IMR-90 (cell line): Measurements from ENCODE around the gene ACVR1. TPM values are rescaled to one million over a fixed set of nuclear protein-coding genes. Genes with fewer than 3 reads are reported as not detected.
A peak's percentile ranks its signal among the peaks of the same experiment; 100 is the strongest.

Experiments
- ATAC-seq: fragments of 200-7000 bp; cut with Tn5 transposase; 2 replicates; pipeline ENCODE4 v1.9.1; 2020; ENCODE audit warnings: low read depth, mild to moderate bottlenecking, moderate library complexity
- BruUV-seq: library from RNA; stranded (reverse); fragments of 400-500 nt; replicated peaks from 2 replicates; lab custom pipeline; 2021; lab: Mats Ljungman, UMichigan
- CTCF ChIA-PET: fragments of 300-600 bp; formaldehyde crosslinking; extraction: SDS; loops from one replicate; lab custom pipeline; 2021; ENCODE audit warnings: antibody characterized with exemption; lab: Yijun Ruan, JAX
- POLR2A ChIA-PET: fragments of 300-600 bp; sonication (Branson Sonifier 250); formaldehyde crosslinking; loops from one replicate; lab custom pipeline; 2022; ENCODE audit warnings: antibody characterized with exemption; ENCODE audit not compliant: unreplicated experiment; lab: Charles Lee
- DNase-seq: peaks from one replicate; pipeline ENCODE4 v3.0.0; 2013
- H2AFZ ChIP-seq: replicated peaks from 2 replicates; pipeline ENCODE3; 2013; ENCODE audit warnings: low read length, mild to moderate bottlenecking; ENCODE audit not compliant: poor library complexity
- H2AK5ac ChIP-seq: 2 replicates; pipeline ENCODE4 v1.6.1; 2013; ENCODE audit warnings: low read depth, low read length, inconsistent platforms
- H2AK9ac ChIP-seq: replicated peaks from 2 replicates; pipeline ENCODE3; 2013; ENCODE audit warnings: mild to moderate bottlenecking, low read depth, low read length, moderate library complexity; ENCODE audit not compliant: poor library complexity
- H2BK120ac ChIP-seq: 2 replicates; pipeline ENCODE4 v1.6.1; 2013; ENCODE audit warnings: low read depth, low read length, inconsistent platforms
- H2BK15ac ChIP-seq: 3 replicates; pipeline ENCODE4 v1.6.1; 2013; ENCODE audit warnings: low read depth, low read length, inconsistent platforms
- H2BK20ac ChIP-seq: 2 replicates; pipeline ENCODE4 v1.6.1; 2013; ENCODE audit warnings: low read depth, mild to moderate bottlenecking, inconsistent platforms, low read length, moderate library complexity
- H2BK5ac ChIP-seq: 2 replicates; pipeline ENCODE4 v1.6.1; 2013; ENCODE audit warnings: mild to moderate bottlenecking, low read depth, low read length, inconsistent platforms; ENCODE audit not compliant: poor library complexity, severe bottlenecking
- H3K14ac ChIP-seq: replicated peaks from 2 replicates; pipeline ENCODE4 v1.6.1; 2013; ENCODE audit warnings: low read depth, low read length, inconsistent platforms
- H3K18ac ChIP-seq: 2 replicates; pipeline ENCODE4 v1.6.1; 2013; ENCODE audit warnings: low read depth, low read length, control low read depth
- H3K23ac ChIP-seq: 2 replicates; pipeline ENCODE4 v1.6.1; 2013; ENCODE audit warnings: low read depth, low read length, inconsistent platforms
- H3K27ac ChIP-seq: 2 replicates; pipeline ENCODE4 v1.5.1; 2013; ENCODE audit warnings: mild to moderate bottlenecking, control low read depth, low read length; ENCODE audit not compliant: insufficient read depth
- H3K27me3 ChIP-seq: 2 replicates; pipeline ENCODE4 v1.6.1; 2013; ENCODE audit warnings: low read length; ENCODE audit not compliant: control insufficient read depth, insufficient read depth
- H3K36me3 ChIP-seq: 2 replicates; pipeline ENCODE4 v1.6.1; 2013; ENCODE audit warnings: low read length, mixed read lengths; ENCODE audit not compliant: control insufficient read depth, insufficient read depth
- H3K4ac ChIP-seq: 2 replicates; pipeline ENCODE4 v1.6.1; 2013; ENCODE audit warnings: low read depth, low read length, inconsistent platforms
- H3K4me1 ChIP-seq: 2 replicates; pipeline ENCODE4 v1.6.1; 2013; ENCODE audit warnings: low read length, mixed read lengths; ENCODE audit not compliant: control insufficient read depth, insufficient read depth
- H3K4me2 ChIP-seq: 2 replicates; pipeline ENCODE4 v1.6.1; 2013; ENCODE audit warnings: low read depth, mild to moderate bottlenecking, control low read depth, low read length, moderate library complexity
- H3K4me3 ChIP-seq: 2 replicates; pipeline ENCODE4 v1.5.1; 2013; ENCODE audit warnings: low read depth, mild to moderate bottlenecking, control low read depth, low read length, moderate library complexity; ENCODE audit not compliant: insufficient read depth
- H3K56ac ChIP-seq: 2 replicates; pipeline ENCODE4 v1.6.1; 2013; ENCODE audit warnings: low read length, inconsistent platforms; ENCODE audit not compliant: insufficient read depth; ENCODE audit errors: extremely low read depth
- H3K79me1 ChIP-seq, 2 experiments: 2 replicates each; pipeline ENCODE4 v1.6.1; 2013; ENCODE audit warnings: low read length in 2 of 2, inconsistent platforms in 1 of 2, low read depth in 1 of 2
- H3K9ac ChIP-seq: 2 replicates; pipeline ENCODE4 v1.6.1; 2013; ENCODE audit warnings: low read depth, low read length, control low read depth
- H3K9me1 ChIP-seq: 2 replicates; pipeline ENCODE4 v1.6.1; 2013; ENCODE audit warnings: low read length, inconsistent platforms; ENCODE audit not compliant: insufficient read depth
- H3K9me3 ChIP-seq: 2 replicates; pipeline ENCODE4 v1.6.1; 2013; ENCODE audit warnings: low read length; ENCODE audit not compliant: control insufficient read depth, insufficient read depth
- H4K20me1 ChIP-seq: 2 replicates; pipeline ENCODE4 v1.6.1; 2013; ENCODE audit warnings: low read length, inconsistent platforms; ENCODE audit not compliant: insufficient read depth
- H4K5ac ChIP-seq: 2 replicates; pipeline ENCODE4 v1.6.1; 2013; ENCODE audit warnings: mild to moderate bottlenecking, low read depth, low read length, control low read depth
- H4K8ac ChIP-seq, 2 experiments: 2 replicates each; pipeline ENCODE4 v1.6.1; 2013; ENCODE audit warnings: low read depth in 2 of 2, low read length in 2 of 2, control low read depth in 1 of 2, inconsistent platforms in 1 of 2
- H4K91ac ChIP-seq: 2 replicates; pipeline ENCODE4 v1.6.1; 2013; ENCODE audit warnings: low read depth, low read length, inconsistent platforms; ENCODE audit not compliant: insufficient read depth
- BHLHE40 ChIP-seq: fragments of 150-350 bp; IDR thresholded peaks from 2 replicates; pipeline ENCODE4 v1.6.1; 2016; ENCODE audit warnings: mild to moderate bottlenecking, low read depth, low read length
- CHD1 ChIP-seq: IDR thresholded peaks from 2 replicates; pipeline ENCODE4 v1.6.1; 2012; ENCODE audit warnings: low read depth, low read length, improper control_type of control experiment
- ELK1 ChIP-seq: fragments of 150-350 bp; IDR thresholded peaks from 2 replicates; pipeline ENCODE4 v1.6.1; 2016; ENCODE audit warnings: low read depth, mild to moderate bottlenecking, low read length, moderate library complexity, borderline replicate concordance
- POLR2A ChIP-seq: IDR thresholded peaks from 2 replicates; pipeline ENCODE4 v1.6.1; 2012; ENCODE audit warnings: mild to moderate bottlenecking, low read depth, low read length
- RFX5 ChIP-seq: IDR thresholded peaks from 2 replicates; pipeline ENCODE4 v1.8.0; 2012; ENCODE audit warnings: low read depth, mild to moderate bottlenecking, low read length, moderate library complexity
- WGBS, 2 experiments: methylation state at CpG; one replicate each; pipeline versions ENCODE4 v1.1.5 to v1.1.7; 2013; ENCODE audit warnings: missing lambda C conversion rate in 2 of 2; ENCODE audit not compliant: insufficient read length in 1 of 2; ENCODE audit errors: extremely low coverage in 2 of 2; 5-methylcytosine and 5-hydroxymethylcytosine counted together
- dilution Hi-C: fragments of 300-500 bp; cut with HindIII; formaldehyde crosslinking; loops from one replicate; pipeline ENCODE4 v1.14.3; 2018; ENCODE audit warnings: low sequenced_read_pairs; ENCODE audit not compliant: unreplicated experiment
- in situ Hi-C: fragments of 300-500 bp; cut with MboI; formaldehyde crosslinking; loops from 3 replicates; pipeline ENCODE4 v1.14.3; 2019; ENCODE audit warnings: low sequenced_read_pairs, inconsistent platforms, mixed read lengths
- intact Hi-C: fragments of 100-400 bp; cut with micrococcal nuclease; formaldehyde crosslinking; loops from 2 replicates; pipeline ENCODE4 v1.10.0; 2022
- polyA plus RNA-seq, 3 experiments: library from polyadenylated mRNA; depleted of rRNA; stranded (reverse); fragments of >200 nt; gene quantifications; 2 replicates each; pipeline ENCODE4 v1.2.3, GENCODE V29; 2012; ENCODE audit warnings: low replicate concordance in 1 of 3
- total RNA-seq: library from RNA; depleted of rRNA; stranded (reverse); fragments of >200 nt; gene quantifications from 2 replicates; pipeline ENCODE4 v1.2.3, GENCODE V29; 2012

The ACVR1 gene
- total and polyA plus RNA-seq, 2 of the 4 experiments (the other 2 are of a cell fraction), result 21.1 to 40.8 TPM

- Histone ChIP-seq H3K9me3 (no peaks in the 10 kb centered on the region), H3K23ac (no peak overlapping the region), H2BK15ac (no peak overlapping the region), H3K27me3 (no peaks in the 10 kb centered on the region), H2AFZ (no peak overlapping the region), H3K9me1 (peaks cover 26% of the 10 kb centered on the region), H4K5ac (no peak overlapping the region), H2BK120ac (0 out of 2 replicates have a peak overlapping the region, but pooled peaks have one; percentile 37), H4K20me1 (peaks cover 3% of the 10 kb centered on the region; the same call in 1 of the 2 replicates), H3K56ac (no peak overlapping the region), H2BK20ac (no peak overlapping the region), H3K27ac (no peak overlapping the region), H3K4me1 (peaks cover 25% of the 10 kb centered on the region), H2AK5ac (peak overlapping the region; percentile 11; the same call in 1 of the 2 replicates), H4K8ac (no peak overlapping the region), H2BK5ac (no peak overlapping the region), H3K4me2 (no peak overlapping the region), H3K18ac (no peak overlapping the region), H3K4ac (no peak overlapping the region), H3K36me3 (0 out of 2 replicates have a peak, but pooled peaks cover 4% of the 10 kb centered on the region), H3K14ac (no peak overlapping the region), H3K9ac (no peak overlapping the region), H2AK9ac (no peak overlapping the region), H4K91ac (no peak overlapping the region), H3K79me1 (peaks cover 20 to 70% of the 10 kb centered on the region in 2 experiments), H3K4me3 (no peak overlapping the region)
- ChIA-PET POLR2A (no interaction called here), CTCF (no interaction called here)
- dilution Hi-C loops, result no loop called here
- WGBS, 2 experiments, result 67% methylated on average over 1 of the region's 4 CpGs; no CpG with 5 or more reads in 1 of the 2 experiments
- DNase-seq (no peak), ATAC-seq (no peak)
- in situ Hi-C loops, result loop anchor here (5.0 kb wide), 1 partner anchor 87 kb away; the partner anchor contains the start of gene ACVR1
- no TSS peak for BruUV-seq
- TF ChIP-seq CHD1 (no peak), RFX5 (no peak), BHLHE40 (no peak), ELK1 (no peak), POLR2A (no peak)
- intact Hi-C loops, result loop anchor here (1.0 to 10.0 kb wide), 2 partner anchors 86 to 665 kb away; partner anchors contain the start of genes ACVR1, CCDC148 and PKP4
Measured at GRCh38 chr2:157789933-157790511, 86.1 kb downstream of the ACVR1 start.
